GM19463 (cell line): ENCODE data around the gene MADCAM1.
"Not testable (repeated sequence)": the region's sequence is repeated elsewhere in the genome, so short reads cannot be mapped to it uniquely, and the experiment has no call there.

Experiments used
- ATAC-seq: cut with Tn5 transposase; IDR thresholded peaks from one replicate; pipeline ENCODE4 v1.9.1; 2021; ENCODE audit warnings: mild to moderate bottlenecking, moderate library complexity; ENCODE audit not compliant: unreplicated experiment

MADCAM1 gene

GRCh38 chr19:496112-496665 is at the start of gene MADCAM1:
MADCAM1 (plus strand) TSS chr19:496486; CDS start chr19:496500, 14 bp downstream.
- ATAC-seq, result no peak

- no peak for ATAC-seq
Measured at GRCh38 chr19:447064-447426, 49.2 kb upstream of the MADCAM1 start.

GRCh38 chr19:447816-448560 is 48.3 kb upstream of the MADCAM1 start:
- ATAC-seq, result no peak

- no peak for ATAC-seq
Measured at GRCh38 chr19:449916-450315, 46.4 kb upstream of the MADCAM1 start.

- not testable (repeated sequence) for ATAC-seq
Measured at GRCh38 chr19:450912-451481, 45.3 kb upstream of the MADCAM1 start.

GRCh38 chr19:452829-453228 is 43.5 kb upstream of the MADCAM1 start:
- no peak for ATAC-seq

- ATAC-seq, result no peak
Measured at GRCh38 chr19:453606-454005, 42.7 kb upstream of the MADCAM1 start.

GRCh38 chr19:455031-455705 is 41.1 kb upstream of the MADCAM1 start:
- ATAC-seq, result no peak

- ATAC-seq, result no peak
Measured at GRCh38 chr19:455851-456546, 40.3 kb upstream of the MADCAM1 start.

- ATAC-seq, result no peak
Measured at GRCh38 chr19:456547-457110, 39.7 kb upstream of the MADCAM1 start.

GRCh38 chr19:457636-458035 is 38.6 kb upstream of the MADCAM1 start:
- ATAC-seq, result no peak

GRCh38 chr19:458091-459042 is 37.9 kb upstream of the MADCAM1 start:
- ATAC-seq, result no peak

GRCh38 chr19:459724-460511 is 36.4 kb upstream of the MADCAM1 start:
- ATAC-seq, result no peak

- no peak for ATAC-seq
Measured at GRCh38 chr19:460877-461720, 35.2 kb upstream of the MADCAM1 start, which contains the start of gene SHC2. SHC2 (minus strand) TSS chr19:461033; CDS start chr19:460996, 37 bp downstream.

GRCh38 chr19:461721-462551 is 34.4 kb upstream of the MADCAM1 start:
- no peak for ATAC-seq

GRCh38 chr19:463483-464207 is 32.6 kb upstream of the MADCAM1 start:
- ATAC-seq, result no peak

- ATAC-seq, result no peak
Measured at GRCh38 chr19:464208-464545, 32.1 kb upstream of the MADCAM1 start.
